OCI-LY1 (cell line): ENCODE measurements around the gene ITGA5.

ENCODE experiments used
- EZH2 ChIP-seq: fragments of 200-600 bp; sonication (generic), shearing (Covaris generic); IDR thresholded peaks from 2 replicates; pipeline ENCODE4 v1.8.0; 2017; ENCODE audit warnings: borderline replicate concordance, mixed run types, mild to moderate bottlenecking, antibody characterized with exemption, low read length, moderate library complexity, mixed read lengths
- TF ChIP-seq, protein P1 (sequence below): fragments of 200-600 bp; sonication (generic), shearing (Covaris generic); IDR thresholded peaks from 2 replicates; pipeline ENCODE4 v1.5.1; 2017; ENCODE audit warnings: mild to moderate bottlenecking, antibody characterized with exemption, low read length, moderate library complexity, mixed read lengths

DNA sequence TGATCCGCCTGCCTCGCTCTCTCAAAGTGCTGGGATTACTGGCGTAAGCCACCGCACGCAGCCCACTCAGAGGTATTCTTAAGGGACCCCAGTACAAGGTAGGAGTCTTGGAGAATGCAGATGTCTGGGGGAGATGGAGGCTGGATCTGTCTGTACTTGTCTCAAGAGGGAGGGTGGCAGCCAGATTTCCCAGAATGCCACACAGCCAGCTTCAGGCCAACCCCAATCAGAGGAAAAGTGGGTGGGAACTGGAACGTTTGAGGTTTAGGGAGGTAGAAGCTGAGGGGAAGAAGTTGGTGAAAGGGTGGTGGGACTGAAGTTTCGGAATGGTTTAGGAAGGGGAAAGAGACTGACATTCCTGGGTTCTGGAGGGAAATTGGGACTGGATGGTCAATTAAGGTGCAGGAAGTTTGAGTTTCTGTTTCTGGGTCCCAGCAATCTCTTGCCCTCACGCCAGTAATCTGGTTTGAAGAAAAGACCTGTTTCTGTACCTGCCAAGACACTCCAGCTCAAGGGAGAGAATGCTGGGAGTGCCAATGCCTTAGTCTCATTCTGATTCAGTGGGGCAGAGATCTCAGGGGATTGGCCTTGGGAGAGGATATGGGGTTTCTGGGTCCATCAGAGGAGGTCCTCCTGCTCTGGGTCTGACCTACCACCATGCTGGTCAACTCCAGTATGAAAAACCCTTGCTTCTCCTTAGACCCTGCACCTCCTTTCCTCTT is 26.4 kb downstream of the ITGA5 start:
- TF ChIP-seq, protein P1, sequence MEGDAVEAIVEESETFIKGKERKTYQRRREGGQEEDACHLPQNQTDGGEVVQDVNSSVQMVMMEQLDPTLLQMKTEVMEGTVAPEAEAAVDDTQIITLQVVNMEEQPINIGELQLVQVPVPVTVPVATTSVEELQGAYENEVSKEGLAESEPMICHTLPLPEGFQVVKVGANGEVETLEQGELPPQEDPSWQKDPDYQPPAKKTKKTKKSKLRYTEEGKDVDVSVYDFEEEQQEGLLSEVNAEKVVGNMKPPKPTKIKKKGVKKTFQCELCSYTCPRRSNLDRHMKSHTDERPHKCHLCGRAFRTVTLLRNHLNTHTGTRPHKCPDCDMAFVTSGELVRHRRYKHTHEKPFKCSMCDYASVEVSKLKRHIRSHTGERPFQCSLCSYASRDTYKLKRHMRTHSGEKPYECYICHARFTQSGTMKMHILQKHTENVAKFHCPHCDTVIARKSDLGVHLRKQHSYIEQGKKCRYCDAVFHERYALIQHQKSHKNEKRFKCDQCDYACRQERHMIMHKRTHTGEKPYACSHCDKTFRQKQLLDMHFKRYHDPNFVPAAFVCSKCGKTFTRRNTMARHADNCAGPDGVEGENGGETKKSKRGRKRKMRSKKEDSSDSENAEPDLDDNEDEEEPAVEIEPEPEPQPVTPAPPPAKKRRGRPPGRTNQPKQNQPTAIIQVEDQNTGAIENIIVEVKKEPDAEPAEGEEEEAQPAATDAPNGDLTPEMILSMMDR, result no peak
- TF ChIP-seq EZH2, result no peak
